Glutamatergic neuron (in vitro differentiated cells): ENCODE data around the gene DYNLT1. TPM values are rescaled to one million over a fixed set of nuclear protein-coding genes. Genes with fewer than 3 reads are reported as not detected.
"Not testable (repeated sequence)": the region's sequence is repeated elsewhere in the genome, so short reads cannot be mapped to it uniquely, and the experiment has no call there.

Experiments used
- DNase-seq: peaks from one replicate; pipeline ENCODE4 v3.0.0; 2022
- H3K27ac Mint-ChIP-seq: one replicate; pipeline ENCODE4 v1.8.0; 2020; ENCODE audit warnings: mild to moderate bottlenecking, mixed read lengths, inconsistent platforms; ENCODE audit not compliant: unreplicated experiment
- H3K27me3 Mint-ChIP-seq: one replicate; pipeline ENCODE4 v1.8.0; 2020; ENCODE audit warnings: mild to moderate bottlenecking, moderate library complexity, mixed read lengths, inconsistent platforms; ENCODE audit not compliant: unreplicated experiment
- H3K36me3 Mint-ChIP-seq: one replicate; pipeline ENCODE4 v1.8.0; 2020; ENCODE audit warnings: mild to moderate bottlenecking, mixed read lengths, inconsistent platforms; ENCODE audit not compliant: unreplicated experiment
- H3K4me1 Mint-ChIP-seq: one replicate; pipeline ENCODE4 v1.8.0; 2020; ENCODE audit warnings: mild to moderate bottlenecking, low read depth, mixed read lengths, inconsistent platforms; ENCODE audit not compliant: unreplicated experiment
- H3K4me3 Mint-ChIP-seq: one replicate; pipeline ENCODE4 v1.8.0; 2020; ENCODE audit warnings: mild to moderate bottlenecking, mixed read lengths, inconsistent platforms; ENCODE audit not compliant: unreplicated experiment
- H3K9me3 Mint-ChIP-seq: one replicate; pipeline ENCODE4 v1.8.0; 2020; ENCODE audit warnings: mild to moderate bottlenecking, moderate library complexity, mixed read lengths, inconsistent platforms; ENCODE audit not compliant: unreplicated experiment
- total RNA-seq: library from RNA; stranded (reverse); fragmentation: NEBNext Ultra II Directional; extraction: Animal tissue kit (Norgen Biotek cat#: 25700); gene quantifications from one replicate; pipeline ENCODE4 v1.2.1, GENCODE V29; 2021; ENCODE audit not compliant: unreplicated experiment
- TF ChIP-seq, protein P1 (sequence below): fragments of 200-600 bp; sonication (generic); IDR thresholded peaks from one replicate; pipeline ENCODE4 v1.5.0; 2021; ENCODE audit not compliant: partially characterized antibody, unreplicated experiment

The DYNLT1 gene
- total RNA-seq, 1 donor from 2014 or later, result 261 TPM

DNA sequence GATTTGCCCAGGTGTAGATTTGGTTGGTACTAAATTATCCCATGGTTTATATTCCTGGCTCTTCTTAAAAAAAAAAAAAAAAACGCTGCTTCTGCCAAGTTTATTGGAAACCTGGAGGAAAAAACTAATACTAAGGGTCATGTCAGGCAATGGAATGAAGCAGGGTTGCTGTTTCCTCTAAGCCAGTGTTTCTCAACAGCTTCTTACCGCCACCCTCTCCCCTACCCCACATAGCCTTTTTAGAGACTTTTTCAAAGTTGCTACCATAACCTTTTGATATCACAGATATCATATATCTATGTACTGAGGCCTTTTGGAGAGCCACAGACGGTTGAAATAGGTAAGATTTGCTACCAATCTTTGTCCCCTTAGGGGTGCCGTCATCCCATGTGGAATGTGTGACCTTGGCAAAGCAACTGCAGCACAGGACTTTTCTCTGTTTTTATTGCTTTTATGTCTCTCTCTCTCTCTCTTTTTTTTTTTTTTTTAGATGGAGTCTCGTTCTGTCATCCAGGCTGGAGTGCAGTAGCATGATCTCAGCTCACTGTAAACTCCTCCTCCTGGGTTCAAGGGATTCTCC lies 40.3 kb upstream of the DYNLT1 start:
- H3K36me3 Mint-ChIP-seq, result no peaks in the 10 kb centered on the region
- no peaks in the 10 kb centered on the region for H3K27me3 Mint-ChIP-seq
- H3K27ac Mint-ChIP-seq, result no peak overlapping the region
- H3K4me3 Mint-ChIP-seq, result no peak overlapping the region
- TF ChIP-seq, protein P1, sequence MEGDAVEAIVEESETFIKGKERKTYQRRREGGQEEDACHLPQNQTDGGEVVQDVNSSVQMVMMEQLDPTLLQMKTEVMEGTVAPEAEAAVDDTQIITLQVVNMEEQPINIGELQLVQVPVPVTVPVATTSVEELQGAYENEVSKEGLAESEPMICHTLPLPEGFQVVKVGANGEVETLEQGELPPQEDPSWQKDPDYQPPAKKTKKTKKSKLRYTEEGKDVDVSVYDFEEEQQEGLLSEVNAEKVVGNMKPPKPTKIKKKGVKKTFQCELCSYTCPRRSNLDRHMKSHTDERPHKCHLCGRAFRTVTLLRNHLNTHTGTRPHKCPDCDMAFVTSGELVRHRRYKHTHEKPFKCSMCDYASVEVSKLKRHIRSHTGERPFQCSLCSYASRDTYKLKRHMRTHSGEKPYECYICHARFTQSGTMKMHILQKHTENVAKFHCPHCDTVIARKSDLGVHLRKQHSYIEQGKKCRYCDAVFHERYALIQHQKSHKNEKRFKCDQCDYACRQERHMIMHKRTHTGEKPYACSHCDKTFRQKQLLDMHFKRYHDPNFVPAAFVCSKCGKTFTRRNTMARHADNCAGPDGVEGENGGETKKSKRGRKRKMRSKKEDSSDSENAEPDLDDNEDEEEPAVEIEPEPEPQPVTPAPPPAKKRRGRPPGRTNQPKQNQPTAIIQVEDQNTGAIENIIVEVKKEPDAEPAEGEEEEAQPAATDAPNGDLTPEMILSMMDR, result no peak
- no peaks in the 10 kb centered on the region for H3K4me1 Mint-ChIP-seq
- DNase-seq, result no peak
- H3K9me3 Mint-ChIP-seq, result no peaks in the 10 kb centered on the region

DNA sequence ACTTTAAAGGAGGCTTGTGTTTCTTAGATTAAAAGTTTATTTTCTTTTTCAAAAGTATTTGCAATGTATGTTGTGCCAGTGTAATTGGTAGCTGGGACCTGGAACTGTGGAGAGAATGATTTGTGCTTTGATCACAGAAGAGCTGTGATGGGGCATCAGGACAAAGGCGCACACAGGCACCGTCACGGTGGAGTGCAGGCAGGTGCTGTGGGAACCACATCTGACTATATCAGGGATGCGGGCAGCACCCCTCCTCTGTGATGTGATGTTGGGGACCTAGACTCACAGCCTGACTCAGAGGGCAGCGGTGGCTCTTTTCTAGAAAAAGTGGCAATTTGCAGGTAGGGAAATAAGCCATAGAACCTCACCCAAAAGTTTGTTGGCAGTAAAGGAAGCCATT lies 39.8 kb upstream of the DYNLT1 start:
- H3K4me3 Mint-ChIP-seq, result no peak overlapping the region
- no peak overlapping the region for H3K27ac Mint-ChIP-seq
- H3K4me1 Mint-ChIP-seq, result no peaks in the 10 kb centered on the region
- H3K36me3 Mint-ChIP-seq, result no peaks in the 10 kb centered on the region
- H3K27me3 Mint-ChIP-seq, result no peaks in the 10 kb centered on the region
- no peaks in the 10 kb centered on the region for H3K9me3 Mint-ChIP-seq
- no peak for DNase-seq
- TF ChIP-seq, protein P1, result no peak

GRCh38 chr6:158680481-158680880 lies 35.9 kb upstream of the DYNLT1 start:
- no peak for DNase-seq
- Mint-ChIP-seq H3K4me3 (no peak overlapping the region), H3K36me3 (no peaks in the 10 kb centered on the region), H3K4me1 (no peaks in the 10 kb centered on the region), H3K27me3 (no peaks in the 10 kb centered on the region), H3K27ac (no peak overlapping the region), H3K9me3 (no peaks in the 10 kb centered on the region)
- TF ChIP-seq, protein P1, result no peak

DNA sequence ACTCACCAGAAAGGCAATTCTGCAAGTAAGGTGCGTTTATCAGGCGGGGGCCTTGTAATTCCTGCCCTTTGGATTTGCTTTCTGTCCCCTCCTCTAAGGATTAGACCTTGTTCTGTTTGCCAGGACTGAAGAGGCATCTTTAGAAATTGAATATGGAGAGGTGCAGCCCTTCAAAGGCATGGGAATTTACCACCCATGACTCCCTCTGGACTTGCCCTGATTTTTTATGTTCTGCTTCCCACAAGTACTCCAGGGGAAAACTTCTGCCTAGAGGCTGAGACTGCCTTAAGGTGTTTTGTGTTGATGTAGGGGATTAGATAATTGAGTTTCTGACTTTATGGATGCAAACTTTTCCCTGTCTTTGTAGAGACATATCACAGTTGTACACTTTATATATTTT lies 35.5 kb upstream of the DYNLT1 start:
- Mint-ChIP-seq H3K9me3 (no peaks in the 10 kb centered on the region), H3K27ac (no peak overlapping the region), H3K4me3 (no peak overlapping the region), H3K27me3 (no peaks in the 10 kb centered on the region), H3K4me1 (no peaks in the 10 kb centered on the region), H3K36me3 (no peaks in the 10 kb centered on the region)
- DNase-seq, result no peak
- TF ChIP-seq, protein P1, result no peak

DNA sequence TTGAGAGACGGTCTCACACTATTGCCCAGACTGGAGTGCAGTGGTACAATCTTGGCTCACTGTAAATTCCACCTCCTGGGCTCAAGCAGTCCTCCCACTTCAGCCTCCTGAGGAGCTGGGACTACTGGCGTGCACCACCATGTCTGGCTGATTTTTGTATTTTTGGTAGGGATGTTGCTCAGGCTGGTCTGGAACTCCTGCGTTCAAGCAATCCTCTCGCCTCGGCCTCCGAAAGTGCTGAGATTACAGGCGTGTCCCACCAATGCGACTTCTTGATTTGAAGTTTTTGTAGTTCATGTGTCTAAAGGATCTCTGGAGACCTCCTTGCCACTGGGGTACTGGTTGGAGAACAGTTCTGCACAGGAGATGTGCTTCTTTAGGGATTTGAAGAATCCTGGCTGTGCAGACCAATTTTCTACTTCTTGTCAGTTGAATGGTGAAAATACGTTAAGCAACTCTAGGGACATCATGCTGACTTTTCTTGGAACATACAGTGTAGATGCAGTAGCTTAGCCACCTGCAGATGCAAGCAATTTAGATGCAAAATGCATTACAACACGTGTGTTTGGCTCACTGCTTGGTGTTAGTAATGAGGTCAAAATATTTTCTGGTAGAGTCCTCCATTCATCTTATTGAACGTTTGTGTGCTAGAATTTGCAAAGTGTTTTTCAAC lies 33.5 kb upstream of the DYNLT1 start:
- H3K9me3 Mint-ChIP-seq, result no peaks in the 10 kb centered on the region
- no peaks in the 10 kb centered on the region for H3K27me3 Mint-ChIP-seq
- H3K4me3 Mint-ChIP-seq, result no peak overlapping the region
- TF ChIP-seq, protein P1, result no peak
- no peaks in the 10 kb centered on the region for H3K36me3 Mint-ChIP-seq
- no peak for DNase-seq
- no peak overlapping the region for H3K27ac Mint-ChIP-seq
- no peaks in the 10 kb centered on the region for H3K4me1 Mint-ChIP-seq

GRCh38 chr6:158677094-158677493 lies 32.6 kb upstream of the DYNLT1 start:
- not testable (repeated sequence) for H3K9me3 Mint-ChIP-seq, H3K4me1 Mint-ChIP-seq, H3K27ac Mint-ChIP-seq, H3K4me3 Mint-ChIP-seq, DNase-seq, H3K27me3 Mint-ChIP-seq, H3K36me3 Mint-ChIP-seq
